Measurements from ENCODE around the gene SCFD2. TPM values are rescaled to one million over a fixed set of nuclear protein-coding genes. Genes with fewer than 3 reads are reported as not detected.
"Not testable (repeated sequence)": the region's sequence is repeated elsewhere in the genome, so short reads cannot be mapped to it uniquely, and the experiment has no call there.

SCFD2 gene
- polyA plus RNA-seq, 1 donor from 2014 or later: 17.2 TPM

- Mint-ChIP-seq H3K36me3 (peaks cover 18% of the 10 kb centered on the region), H3K4me3 (no peak overlapping the region), H3K27me3 (no peaks in the 10 kb centered on the region), H3K9me3 (peaks cover 4 to 13% (median 5%) of the 10 kb centered on the region in 3 donors), H3K27ac (no peak overlapping the region), H3K4me1 (peaks cover 18 to 22% (median 19%) of the 10 kb centered on the region in 3 donors)
Observed at GRCh38 chr4:53171797-53172196, 194.1 kb downstream of the SCFD2 start.

GRCh38 chr4:53169695-53170617 is 195.9 kb downstream of the SCFD2 start:
- Mint-ChIP-seq H3K4me1 (peaks cover 9 to 12% (median 10%) of the 10 kb centered on the region in 3 donors), H3K27me3 (no peaks in the 10 kb centered on the region), H3K4me3 (no peak overlapping the region), H3K9me3 (peaks cover 4 to 13% (median 7%) of the 10 kb centered on the region in 3 donors), H3K27ac (no peak overlapping the region), H3K36me3 (peaks cover 18% of the 10 kb centered on the region)

GRCh38 chr4:53168228-53168627 is 197.6 kb downstream of the SCFD2 start:
- Mint-ChIP-seq H3K4me3 (no peak overlapping the region), H3K9me3 (peaks cover 0 to 8% (median 3%) of the 10 kb centered on the region in 3 donors), H3K27ac (no peak overlapping the region), H3K4me1 (peaks cover 0 to 2% (median 0%) of the 10 kb centered on the region in 3 donors), H3K27me3 (no peaks in the 10 kb centered on the region), H3K36me3 (peaks cover 14% of the 10 kb centered on the region)

- Mint-ChIP-seq H3K4me3 (no peak overlapping the region), H3K4me1 (no peaks in the 10 kb centered on the region), H3K27me3 (no peaks in the 10 kb centered on the region), H3K27ac (no peak overlapping the region), H3K9me3 (peaks cover 0 to 2% (median 0%) of the 10 kb centered on the region in 3 donors), H3K36me3 (peaks cover 6% of the 10 kb centered on the region)
Observed at GRCh38 chr4:53162969-53163368, 202.9 kb downstream of the SCFD2 start.

GRCh38 chr4:53161787-53162433 is 204.0 kb downstream of the SCFD2 start:
- H3K27me3 Mint-ChIP-seq: no peaks in the 10 kb centered on the region
- no peak overlapping the region for H3K4me3 Mint-ChIP-seq
- H3K27ac Mint-ChIP-seq: no peak overlapping the region
- no peaks in the 10 kb centered on the region for H3K4me1 Mint-ChIP-seq
- peaks cover 8% of the 10 kb centered on the region for H3K36me3 Mint-ChIP-seq
- peaks cover 0 to 2% (median 0%) of the 10 kb centered on the region in 3 donors for H3K9me3 Mint-ChIP-seq

GRCh38 chr4:53161051-53161786 is 204.6 kb downstream of the SCFD2 start:
- Mint-ChIP-seq H3K27me3 (no peaks in the 10 kb centered on the region), H3K36me3 (peaks cover 8% of the 10 kb centered on the region), H3K27ac (no peak overlapping the region), H3K4me3 (no peak overlapping the region), H3K4me1 (no peaks in the 10 kb centered on the region), H3K9me3 (peaks cover 0 to under 1% (median 0%) of the 10 kb centered on the region in 3 donors)

- Mint-ChIP-seq H3K36me3 (peaks cover 24% of the 10 kb centered on the region), H3K27ac (no peak overlapping the region), H3K4me3 (no peak overlapping the region), H3K27me3 (no peaks in the 10 kb centered on the region), H3K4me1 (peaks cover 0 to 7% (median under 1%) of the 10 kb centered on the region in 3 donors), H3K9me3 (peaks cover 0 to 13% (median 3%) of the 10 kb centered on the region in 3 donors)
Observed at GRCh38 chr4:53156896-53157295, 209.0 kb downstream of the SCFD2 start.

GRCh38 chr4:53152467-53152866 is 213.4 kb downstream of the SCFD2 start:
- H3K36me3 Mint-ChIP-seq: peaks cover 23% of the 10 kb centered on the region
- peaks cover 0 to 13% (median 3%) of the 10 kb centered on the region in 3 donors for H3K9me3 Mint-ChIP-seq
- no peak overlapping the region for H3K27ac Mint-ChIP-seq
- no peak overlapping the region for H3K4me3 Mint-ChIP-seq
- no peaks in the 10 kb centered on the region for H3K27me3 Mint-ChIP-seq
- H3K4me1 Mint-ChIP-seq: peaks cover 3 to 7% (median 6%) of the 10 kb centered on the region in 3 donors

- Mint-ChIP-seq H3K9me3 (peaks cover 0 to 13% (median 3%) of the 10 kb centered on the region in 3 donors), H3K36me3 (peaks cover 23% of the 10 kb centered on the region), H3K27ac (no peak overlapping the region), H3K27me3 (no peaks in the 10 kb centered on the region), H3K4me1 (peaks cover 3 to 7% (median 6%) of the 10 kb centered on the region in 3 donors), H3K4me3 (no peak overlapping the region)
Observed at GRCh38 chr4:53151489-53151788, 214.4 kb downstream of the SCFD2 start.

- Mint-ChIP-seq H3K4me1 (peaks cover 3 to 7% (median 6%) of the 10 kb centered on the region in 3 donors), H3K27me3 (no peaks in the 10 kb centered on the region), H3K36me3 (peaks cover 23% of the 10 kb centered on the region), H3K9me3 (peaks cover 0 to 13% (median 3%) of the 10 kb centered on the region in 3 donors), H3K4me3 (no peak overlapping the region), H3K27ac (peak overlapping the region in 1 of 3 donors; percentile 17)
Observed at GRCh38 chr4:53150631-53151488, 215.0 kb downstream of the SCFD2 start.

- Mint-ChIP-seq H3K27ac (no peak overlapping the region), H3K27me3 (no peaks in the 10 kb centered on the region), H3K9me3 (peaks cover 0 to 3% (median 0%) of the 10 kb centered on the region in 3 donors), H3K4me3 (no peak overlapping the region), H3K36me3 (peaks cover 18% of the 10 kb centered on the region), H3K4me1 (peaks cover 0 to 6% (median 3%) of the 10 kb centered on the region in 3 donors)
Observed at GRCh38 chr4:53147711-53148110, 218.2 kb downstream of the SCFD2 start.

GRCh38 chr4:53147197-53147596 is 218.7 kb downstream of the SCFD2 start:
- H3K9me3 Mint-ChIP-seq: no peaks in the 10 kb centered on the region
- H3K4me1 Mint-ChIP-seq: peaks cover 0 to 6% (median 3%) of the 10 kb centered on the region in 3 donors
- no peaks in the 10 kb centered on the region for H3K27me3 Mint-ChIP-seq
- peaks cover 18% of the 10 kb centered on the region for H3K36me3 Mint-ChIP-seq
- H3K4me3 Mint-ChIP-seq: no peak overlapping the region
- no peak overlapping the region for H3K27ac Mint-ChIP-seq

GRCh38 chr4:53141308-53141707 is 224.6 kb downstream of the SCFD2 start:
- Mint-ChIP-seq H3K4me3 (no peak overlapping the region), H3K9me3 (no peaks in the 10 kb centered on the region), H3K27me3 (no peaks in the 10 kb centered on the region), H3K27ac (no peak overlapping the region), H3K4me1 (no peaks in the 10 kb centered on the region), H3K36me3 (peaks cover 15% of the 10 kb centered on the region)

- not testable (repeated sequence) for H3K36me3 Mint-ChIP-seq, H3K9me3 Mint-ChIP-seq, H3K27ac Mint-ChIP-seq, H3K4me1 Mint-ChIP-seq, H3K4me3 Mint-ChIP-seq, H3K27me3 Mint-ChIP-seq
Observed at GRCh38 chr4:53139256-53139655, 226.6 kb downstream of the SCFD2 start.
